ENCODE measurements around the gene SPATA25.
A peak's percentile ranks its signal among the peaks of the same experiment; 100 is the strongest.
"Not testable (repeated sequence)": the region's sequence is repeated elsewhere in the genome, so short reads cannot be mapped to it uniquely, and the experiment has no call there.

The SPATA25 gene

GRCh38 chr20:45887346-45887715, at the start of gene SPATA25:
Gene SPATA25 (minus strand): TSS chr20:45887622. CDS start chr20:45887590, 32 bp downstream.
- H3K27ac ChIP-seq = peak within 1 kb of the TSS; percentile 18
- DNase-seq (ENCODE audit: low spot score) = no peak
- ChIA-PET POLR2A (ENCODE audit: low non-redundant PET) (no interaction called here), CTCF (interaction anchor here (0.7 to 1.1 kb wide), 2 partner anchors 23 to 30 kb away, joined by 3 read pairs; no protein-coding TSS in a partner anchor)
- no peak for TF ChIP-seq CTCF (conservative IDR thresholded peaks at IDR 0.05; ENCODE audit: low read depth)

GRCh38 chr20:45935416-45936046, 48.1 kb upstream of the SPATA25 start:
- TF ChIP-seq CTCF (conservative IDR thresholded peaks at IDR 0.05; ENCODE audit: low read depth) = no peak
- peak overlapping the region; percentile 97 for H3K27ac ChIP-seq
- POLR2A ChIA-PET (ENCODE audit: low non-redundant PET) = interaction anchor here (0.6 to 3.6 kb wide), 12 partner anchors 9 to 1425 kb away, joined by 3 to 35 read pairs (median 6); partner anchors contain the start of genes CTSA, SNX21 and ZNF335
- CTCF ChIA-PET = interaction anchor here (3.0 kb wide), 1 partner anchor 28 kb away, joined by 21 read pairs; no protein-coding TSS in a partner anchor
- no peak for DNase-seq (ENCODE audit: low spot score)

GRCh38 chr20:45934586-45935415, 47.4 kb upstream of the SPATA25 start, which contains the start of gene PCIF1:
Gene PCIF1 (plus strand): TSS chr20:45934683. CDS start chr20:45939000, 4,317 bp downstream.
- H3K27ac ChIP-seq = peak within 1 kb of the TSS; percentile 97
- ChIA-PET CTCF (interaction anchor here (0.6 to 3.0 kb wide), 4 partner anchors 28 to 162 kb away, joined by 3 to 21 read pairs (median 10); no protein-coding TSS in a partner anchor), POLR2A (ENCODE audit: low non-redundant PET) (interaction anchor here (0.6 to 3.6 kb wide), 16 partner anchors 8 to 1426 kb away, joined by 3 to 35 read pairs (median 6); partner anchors contain the start of genes CTSA, SNX21 and ZNF335)
- no peak for TF ChIP-seq CTCF (conservative IDR thresholded peaks at IDR 0.05; ENCODE audit: low read depth)
- peak; percentile 100 for DNase-seq (ENCODE audit: low spot score)

- no peak for TF ChIP-seq CTCF (conservative IDR thresholded peaks at IDR 0.05; ENCODE audit: low read depth)
- ChIA-PET POLR2A (ENCODE audit: low non-redundant PET) (interaction anchor here (0.5 to 3.6 kb wide), 11 partner anchors 10 to 132 kb away, joined by 3 to 35 read pairs (median 4); partner anchors contain the start of gene ZNF335), CTCF (interaction anchor here (0.6 to 3.0 kb wide), 7 partner anchors 27 to 161 kb away, joined by 3 to 21 read pairs (median 5); no protein-coding TSS in a partner anchor)
- peak; percentile 48 for DNase-seq (ENCODE audit: low spot score)
- peak overlapping the region; percentile 97 for H3K27ac ChIP-seq
Measured at GRCh38 chr20:45934046-45934585, 46.7 kb upstream of the SPATA25 start.

GRCh38 chr20:45933266-45934045, 46.0 kb upstream of the SPATA25 start:
- ChIA-PET POLR2A (ENCODE audit: low non-redundant PET) (interaction anchor here (0.5 to 3.6 kb wide), 11 partner anchors 11 to 132 kb away, joined by 3 to 35 read pairs (median 4); partner anchors contain the start of gene ZNF335), CTCF (interaction anchor here (0.5 to 3.0 kb wide), 9 partner anchors 11 to 134 kb away, joined by 3 to 21 read pairs (median 5); no protein-coding TSS in a partner anchor)
- peak; percentile 94 for DNase-seq (ENCODE audit: low spot score)
- peak overlapping the region; percentile 97 for H3K27ac ChIP-seq
- TF ChIP-seq CTCF (conservative IDR thresholded peaks at IDR 0.05; ENCODE audit: low read depth) = peak; percentile 80

- POLR2A ChIA-PET (ENCODE audit: low non-redundant PET); CTCF ChIA-PET; H3K27ac ChIP-seq; DNase-seq (ENCODE audit: low spot score): not testable (repeated sequence)
Measured at GRCh38 chr20:45931680-45932079, 44.3 kb upstream of the SPATA25 start.

Measured in RWPE1 (cell line).